Urothelium cell line (cell line): Measurements from ENCODE around the gene MACROH2A2.
A peak's percentile ranks its signal among the peaks of the same experiment; 100 is the strongest.
"Not testable (repeated sequence)": the region's sequence is repeated elsewhere in the genome, so short reads cannot be mapped to it uniquely, and the experiment has no call there.

Source experiments
- DNase-seq: peaks from one replicate; pipeline ENCODE4 v3.0.0; 2011; ENCODE audit warnings: low spot score, mixed read lengths
- FAIRE-seq: peaks from 2 replicates; lab custom pipeline; 2011; peaks lifted over from hg19 to GRCh38; lab: Jason Lieb, UNC

Gene MACROH2A2

GRCh38 chr10:70097459-70097858 lies 44.8 kb downstream of the MACROH2A2 start:
- no peak for FAIRE-seq
- DNase-seq, result no peak

GRCh38 chr10:70098271-70098670 lies 45.6 kb downstream of the MACROH2A2 start:
- FAIRE-seq, result no peak
- DNase-seq, result no peak

GRCh38 chr10:70101068-70101562 lies 48.5 kb downstream of the MACROH2A2 start:
- FAIRE-seq, DNase-seq: not testable (repeated sequence)

GRCh38 chr10:70101668-70102067 lies 49.0 kb downstream of the MACROH2A2 start:
- FAIRE-seq (no peak), DNase-seq (no peak)

GRCh38 chr10:70106958-70107791 lies 54.5 kb downstream of the MACROH2A2 start:
- FAIRE-seq (peak; percentile 5), DNase-seq (peak; percentile 45)

GRCh38 chr10:70109064-70109729 lies 56.6 kb downstream of the MACROH2A2 start:
- DNase-seq (no peak), FAIRE-seq (no peak)

- FAIRE-seq, result no peak
Measured at GRCh38 chr10:70111496-70111895, 58.9 kb downstream of the MACROH2A2 start.

GRCh38 chr10:70112071-70112470 lies 59.4 kb downstream of the MACROH2A2 start:
- no peak for FAIRE-seq
- no peak for DNase-seq

More at GRCh38 chr10:70111496-70111895, 58.9 kb downstream of the MACROH2A2 start:
- no peak for DNase-seq

- FAIRE-seq (no peak), DNase-seq (no peak)
Measured at GRCh38 chr10:70114902-70115301, 62.3 kb downstream of the MACROH2A2 start.

- DNase-seq (peak; percentile 84), FAIRE-seq (peak; percentile 40)
Measured at GRCh38 chr10:70115948-70116682, 63.5 kb downstream of the MACROH2A2 start.

GRCh38 chr10:70117646-70118045 lies 65.0 kb downstream of the MACROH2A2 start:
- FAIRE-seq (no peak), DNase-seq (no peak)

- FAIRE-seq, result no peak
Measured at GRCh38 chr10:70118196-70118595, 65.5 kb downstream of the MACROH2A2 start.

GRCh38 chr10:70119197-70119596 lies 66.6 kb downstream of the MACROH2A2 start:
- FAIRE-seq (no peak), DNase-seq (no peak)

More at GRCh38 chr10:70118196-70118595, 65.5 kb downstream of the MACROH2A2 start:
- no peak for DNase-seq

GRCh38 chr10:70119623-70120022 lies 67.0 kb downstream of the MACROH2A2 start:
- no peak for DNase-seq
- no peak for FAIRE-seq

- FAIRE-seq, result peak; percentile 20
- DNase-seq, result no peak
Measured at GRCh38 chr10:70120417-70120816, 67.8 kb downstream of the MACROH2A2 start.

- FAIRE-seq (no peak), DNase-seq (no peak)
Measured at GRCh38 chr10:70121281-70121949, 68.8 kb downstream of the MACROH2A2 start.

- DNase-seq, result no peak
- FAIRE-seq, result no peak
Measured at GRCh38 chr10:70122742-70123141, 70.1 kb downstream of the MACROH2A2 start.

- DNase-seq, FAIRE-seq: not testable (repeated sequence)
Measured at GRCh38 chr10:70123166-70123565, 70.5 kb downstream of the MACROH2A2 start.

GRCh38 chr10:70123817-70124216 lies 71.2 kb downstream of the MACROH2A2 start:
- FAIRE-seq (no peak), DNase-seq (no peak)

GRCh38 chr10:70124415-70124814 lies 71.8 kb downstream of the MACROH2A2 start:
- FAIRE-seq, result no peak
- no peak for DNase-seq

- FAIRE-seq, result no peak
- no peak for DNase-seq
Measured at GRCh38 chr10:70124918-70125317, 72.3 kb downstream of the MACROH2A2 start.
